HCT116 (cell line): ENCODE measurements around the gene WNT16. TPM values are rescaled to one million over a fixed set of nuclear protein-coding genes. Genes with fewer than 3 reads are reported as not detected.

ENCODE experiments used
- ATAC-seq: fragments of 200-7000 bp; cut with Tn5 transposase; 2 replicates; pipeline ENCODE4 v1.9.1; 2020; ENCODE audit warnings: mild to moderate bottlenecking, moderate library complexity
- BruUV-seq: library from RNA; stranded (reverse); fragments of 400-500 nt; replicated peaks from 2 replicates; lab custom pipeline; 2021; lab: Mats Ljungman, UMichigan
- CTCF ChIA-PET: fragments of 300-600 bp; sonication (Branson Sonifier 250); formaldehyde crosslinking; loops from one replicate; lab custom pipeline; 2021; ENCODE audit warnings: antibody characterized with exemption; lab: Charles Lee
- POLR2A ChIA-PET: fragments of 300-600, 350-600 bp; sonication (Branson Sonifier 250); formaldehyde crosslinking; loops from one replicate; lab custom pipeline; 2021; ENCODE audit warnings: antibody characterized with exemption; lab: Charles Lee
- RAD21 ChIA-PET, 2 experiments: fragments of 300-600 bp; sonication (Branson Sonifier 250); formaldehyde crosslinking; loops; one replicate each; lab custom pipeline; 2023; ENCODE audit warnings: low total read pairs in 2 of 2; ENCODE audit not compliant: uncharacterized antibody in 2 of 2, unreplicated experiment in 2 of 2, low non-redundant PET in 1 of 2; lab: Charles Lee
- DNase-seq: peaks from one replicate; pipeline ENCODE4 v3.0.0-alpha.2; 2010; ENCODE audit warnings: low read depth, low spot score
- H2AFZ ChIP-seq: fragments of 200-600 bp; shearing (Covaris generic), sonication (generic); 2 replicates; pipeline ENCODE4 v1.6.1; 2017; ENCODE audit warnings: low read depth, mixed run types, mixed read lengths, antibody characterized with exemption, low read length; ENCODE audit not compliant: poor library complexity, severe bottlenecking
- H3K27ac ChIP-seq: 2 replicates; pipeline ENCODE4 v1.5.1; 2012; ENCODE audit warnings: low read depth, low read length
- H3K27me3 ChIP-seq: fragments of 200-600 bp; sonication (generic); 2 replicates; pipeline ENCODE4 v1.6.1; 2016; ENCODE audit warnings: mixed run types, low read length, mixed read lengths; ENCODE audit not compliant: insufficient read depth
- H3K36me3 ChIP-seq, 2 experiments: fragments of 200-500 bp in 1 of 2; fragments of 200-600 bp in 1 of 2; sonication (Bioruptor generic) in 1 of 2; sonication (generic) in 1 of 2; 2 replicates each; pipeline versions ENCODE4 v1.5.1 to v1.6.1; 2014 to 2016; ENCODE audit warnings: low read length in 2 of 2, inconsistent platforms in 1 of 2, mixed read lengths in 1 of 2, mixed run types in 1 of 2; ENCODE audit not compliant: insufficient read depth in 2 of 2, control insufficient read depth in 1 of 2
- H3K4me1 ChIP-seq, 2 experiments: fragments of 200-600 bp in 1 of 2; sonication (generic) in 1 of 2; 2 replicates each; pipeline versions ENCODE4 v1.5.1 to v1.6.1; 2012 to 2017; ENCODE audit warnings: low read length in 2 of 2, inconsistent platforms in 1 of 2, mild to moderate bottlenecking in 1 of 2, mixed read lengths in 1 of 2, mixed run types in 1 of 2, moderate library complexity in 1 of 2; ENCODE audit not compliant: insufficient read depth in 2 of 2, control insufficient read depth in 1 of 2
- H3K4me2 ChIP-seq: fragments of 200-600 bp; sonication (generic); 2 replicates; pipeline ENCODE4 v1.6.1; 2017; ENCODE audit warnings: mixed run types, low read length, mixed read lengths
- H3K4me3 ChIP-seq, 2 experiments: fragments of 200-600 bp in 1 of 2; sonication (generic) in 1 of 2; replicated peaks in 1 of 2; 2 replicates each; pipeline ENCODE4 v1.5.1; 2011 to 2016; ENCODE audit warnings: low read length in 2 of 2, control low read depth in 1 of 2, low read depth in 1 of 2, mild to moderate bottlenecking in 1 of 2, mixed read lengths in 1 of 2, mixed run types in 1 of 2
- H3K79me2 ChIP-seq: fragments of 200-600 bp; sonication (generic); 2 replicates; pipeline ENCODE4 v1.6.1; 2017; ENCODE audit warnings: mild to moderate bottlenecking, mixed run types, low read length, moderate library complexity, mixed read lengths; ENCODE audit not compliant: insufficient read depth
- H3K9ac ChIP-seq: fragments of 200-600 bp; sonication (generic); 2 replicates; pipeline ENCODE4 v1.6.1; 2016; ENCODE audit warnings: low read length, mixed read lengths
- H3K9me2 ChIP-seq: fragments of 200-600 bp; sonication (generic), shearing (Covaris generic); 2 replicates; pipeline ENCODE4 v1.6.1; 2017; ENCODE audit warnings: mixed run types, mild to moderate bottlenecking, moderate library complexity; ENCODE audit not compliant: insufficient read depth
- H3K9me3 ChIP-seq, 2 experiments: fragments of 200-500 bp in 1 of 2; fragments of 200-600 bp in 1 of 2; sonication (Bioruptor generic) in 1 of 2; sonication (generic) in 1 of 2; 2 replicates each; pipeline ENCODE4 v1.6.1; 2014 to 2017; ENCODE audit warnings: low read length in 2 of 2, mixed read lengths in 2 of 2, inconsistent platforms in 1 of 2, low read depth in 1 of 2, mild to moderate bottlenecking in 1 of 2, mixed run types in 1 of 2, moderate library complexity in 1 of 2; ENCODE audit not compliant: control insufficient read depth in 1 of 2, insufficient read depth in 1 of 2
- H4K20me1 ChIP-seq: fragments of 200-600 bp; sonication (generic), shearing (Covaris generic); 2 replicates; pipeline ENCODE4 v1.6.1; 2017; ENCODE audit warnings: mixed run types, mild to moderate bottlenecking, moderate library complexity; ENCODE audit not compliant: insufficient read depth
- CBX3 ChIP-seq: IDR thresholded peaks from 2 replicates; pipeline ENCODE4 v1.6.1; 2012; ENCODE audit warnings: low read depth
- CEBPB ChIP-seq: IDR thresholded peaks from 2 replicates; pipeline ENCODE4 v1.6.1; 2012; ENCODE audit warnings: low read depth
- MAX ChIP-seq: IDR thresholded peaks from 2 replicates; pipeline ENCODE4 v1.6.1; 2012
- SRF ChIP-seq: IDR thresholded peaks from 2 replicates; pipeline ENCODE4 v1.6.1; 2012; ENCODE audit warnings: low read depth
- TCF7L2 ChIP-seq: IDR thresholded peaks from 2 replicates; pipeline ENCODE4 v1.7.0; 2011; ENCODE audit warnings: borderline replicate concordance, inconsistent platforms; ENCODE audit not compliant: insufficient read depth, insufficient read length; ENCODE audit errors: extremely low read depth
- intact Hi-C: fragments of 100-400 bp; cut with micrococcal nuclease; formaldehyde crosslinking; loops from 2 replicates; pipeline ENCODE4 v1.10.0; 2022
- total RNA-seq: library from RNA; stranded (reverse); gene quantifications from one replicate; pipeline ENCODE4 v1.2.1, GENCODE V29; 2021; ENCODE audit not compliant: unreplicated experiment

WNT16 gene
- total RNA-seq, 1 experiment from 2014 or later: 152 TPM

GRCh38 chr7:121282129-121282528, 46.7 kb upstream of the WNT16 start:
- no peaks in the 10 kb centered on the region for H3K9me2 ChIP-seq
- no peaks in the 10 kb centered on the region for H3K79me2 ChIP-seq
- peak overlapping the region; percentile 72 for H3K4me2 ChIP-seq
- no peak overlapping the region for H3K9ac ChIP-seq
- peaks cover 3 to 7% of the 10 kb centered on the region in 2 experiments; a peak in 1 of 4 replicates for H3K9me3 ChIP-seq
- intact Hi-C loops: no loop called here
- DNase-seq: no peak
- TF ChIP-seq SRF: no peak
- TF ChIP-seq TCF7L2: peak; percentile 94
- TF ChIP-seq, all 23 proteins: peak for 1
- H2AFZ ChIP-seq: peak overlapping the region; percentile 32
- H3K36me3 ChIP-seq: peaks cover 0 to 24% of the 10 kb centered on the region in 2 experiments; a peak in 2 of 4 replicates
- H3K4me1 ChIP-seq: peaks cover 42 to 62% of the 10 kb centered on the region in 2 experiments
- BruUV-seq: no TSS peak
- ChIA-PET CTCF (no interaction called here), RAD21 (no interaction called here), POLR2A (no interaction called here)
- H3K27ac ChIP-seq: peak overlapping the region; percentile 50; the same call in 1 of the 2 replicates
- no peak overlapping the region for H3K4me3 ChIP-seq
- ATAC-seq: no peak
- H4K20me1 ChIP-seq: no peaks in the 10 kb centered on the region
- no peaks in the 10 kb centered on the region for H3K27me3 ChIP-seq

- Histone ChIP-seq H3K9me3 (peaks cover 3 to 10% of the 10 kb centered on the region in 2 experiments; a peak in 1 of 4 replicates), H3K4me1 (peaks cover 31 to 61% of the 10 kb centered on the region in 2 experiments), H3K4me2 (no peak overlapping the region), H3K27ac (no peak overlapping the region), H3K27me3 (no peaks in the 10 kb centered on the region), H3K36me3 (peaks cover 0 to 32% of the 10 kb centered on the region in 2 experiments; a peak in 2 of 4 replicates), H3K9me2 (no peaks in the 10 kb centered on the region), H2AFZ (no peak overlapping the region), H3K79me2 (no peaks in the 10 kb centered on the region), H3K4me3 (no peak overlapping the region), H3K9ac (no peak overlapping the region), H4K20me1 (no peaks in the 10 kb centered on the region)
- TF ChIP-seq CEBPB (no peak), MAX (no peak), CBX3 (0 out of 2 replicates have a peak, but pooled peaks have one; percentile 36)
- ChIA-PET RAD21 (no interaction called here), CTCF (no interaction called here), POLR2A (no interaction called here)
- intact Hi-C loops: no loop called here
- ATAC-seq (no peak), DNase-seq (no peak)
- no TSS peak for BruUV-seq
Observed at GRCh38 chr7:121285066-121285667, 43.6 kb upstream of the WNT16 start.
